Fibroblast of peridontal ligament (primary cell): ENCODE measurements around the gene SLC12A2.

Experiments
- DNase-seq: peaks from one replicate; pipeline ENCODE4 v3.0.0-alpha.2; 2010; ENCODE audit errors: extremely low read depth

The SLC12A2 gene

GRCh38 chr5:128083033-128083810 lies at the start of gene SLC12A2:
SLC12A2 (plus strand) TSS chr5:128083766; CDS start chr5:128083955, 189 bp downstream.
- DNase-seq, result peak; percentile 96

GRCh38 chr5:128035689-128036088 lies 47.9 kb upstream of the SLC12A2 start:
- no peak for DNase-seq

GRCh38 chr5:128036950-128037349 lies 46.6 kb upstream of the SLC12A2 start:
- peak; percentile 27 for DNase-seq

- peak; percentile 23 for DNase-seq
These were observed 44.9 kb upstream of the SLC12A2 start for GRCh38 chr5:128038643-128039042.

GRCh38 chr5:128040927-128041326 lies 42.6 kb upstream of the SLC12A2 start:
- DNase-seq, result no peak

- peak; percentile 27 for DNase-seq
These were observed 30.8 kb upstream of the SLC12A2 start for GRCh38 chr5:128052780-128053179.

GRCh38 chr5:128053291-128053954 lies 30.1 kb upstream of the SLC12A2 start:
- peak; percentile 78 for DNase-seq

GRCh38 chr5:128060644-128061385 lies 22.8 kb upstream of the SLC12A2 start:
- no peak for DNase-seq

GRCh38 chr5:128062172-128062746 lies 21.3 kb upstream of the SLC12A2 start:
- DNase-seq, result peak; percentile 81

GRCh38 chr5:128074171-128074570 lies 9.4 kb upstream of the SLC12A2 start:
- DNase-seq, result no peak

GRCh38 chr5:128074953-128075352 lies 8.6 kb upstream of the SLC12A2 start:
- DNase-seq, result no peak

- no peak for DNase-seq
These were observed 6.0 kb upstream of the SLC12A2 start for GRCh38 chr5:128077526-128077925.

GRCh38 chr5:128081111-128081851 lies 2.3 kb upstream of the SLC12A2 start:
- no peak for DNase-seq

GRCh38 chr5:128082551-128083032 lies 974 bp upstream of the SLC12A2 start:
- no peak for DNase-seq

- DNase-seq, result peak; percentile 23
These were observed 253 bp downstream of the SLC12A2 start for GRCh38 chr5:128083811-128084227.

GRCh38 chr5:128084228-128085167 lies 932 bp downstream of the SLC12A2 start:
- DNase-seq, result peak; percentile 21

- no peak for DNase-seq
These were observed 1.8 kb downstream of the SLC12A2 start for GRCh38 chr5:128085413-128085812.

GRCh38 chr5:128091579-128091978 lies 8.0 kb downstream of the SLC12A2 start:
- no peak for DNase-seq

- no peak for DNase-seq
These were observed 8.6 kb downstream of the SLC12A2 start for GRCh38 chr5:128092144-128092543.

- DNase-seq, result no peak
These were observed 9.8 kb downstream of the SLC12A2 start for GRCh38 chr5:128093368-128093767.
